ENCODE data around the gene HMGXB4.
A peak's percentile ranks its signal among the peaks of the same experiment; 100 is the strongest.

The HMGXB4 gene

GRCh38 chr22:35257321-35258190 lies at the start of gene HMGXB4:
Gene HMGXB4, plus strand, starts transcription at chr22:35257493. Its CDS starts 4,898 bp downstream, at chr22:35262391.
- H3K27ac Mint-ChIP-seq = peak within 1 kb of the TSS; percentile 99 to 100 (median 100)
- peak in 2 of 3 experiments; percentile 9 to 37 for TF ChIP-seq CTCF (IDR thresholded peaks at IDR 0.05; ENCODE audit: unreplicated experiment in 3 of 3)
- H3K4me1 Mint-ChIP-seq = peaks cover 25% of the 10 kb centered on the region
- peaks cover 3% of the 10 kb centered on the region for H3K27me3 Mint-ChIP-seq (ENCODE audit: low read depth)
- no peaks in the 10 kb centered on the region for H3K9me3 Mint-ChIP-seq
- peaks cover 13% of the 10 kb centered on the region for H3K36me3 Mint-ChIP-seq (ENCODE audit: low read depth)
- H3K4me3 Mint-ChIP-seq = peak within 1 kb of the TSS; percentile 95 to 99 (median 99)

- Mint-ChIP-seq H3K27ac (no peak overlapping the region), H3K9me3 (no peaks in the 10 kb centered on the region), H3K4me1 (peaks cover 18% of the 10 kb centered on the region), H3K36me3 (ENCODE audit: low read depth) (no peaks in the 10 kb centered on the region), H3K27me3 (ENCODE audit: low read depth) (peaks cover 14% of the 10 kb centered on the region), H3K4me3 (no peak overlapping the region)
- no peak for TF ChIP-seq CTCF (IDR thresholded peaks at IDR 0.05; ENCODE audit: unreplicated experiment in 3 of 3)
Observed at GRCh38 chr22:35208003-35208402, 49.3 kb upstream of the HMGXB4 start.

- TF ChIP-seq CTCF (IDR thresholded peaks at IDR 0.05; ENCODE audit: unreplicated experiment in 3 of 3) = no peak
- no peak overlapping the region for H3K27ac Mint-ChIP-seq
- no peaks in the 10 kb centered on the region for H3K9me3 Mint-ChIP-seq
- H3K4me1 Mint-ChIP-seq = peaks cover 18% of the 10 kb centered on the region
- no peaks in the 10 kb centered on the region for H3K36me3 Mint-ChIP-seq (ENCODE audit: low read depth)
- no peak overlapping the region for H3K4me3 Mint-ChIP-seq
- H3K27me3 Mint-ChIP-seq (ENCODE audit: low read depth) = peaks cover 14% of the 10 kb centered on the region
Observed at GRCh38 chr22:35209203-35209602, 48.1 kb upstream of the HMGXB4 start.

GRCh38 chr22:35212009-35212408 lies 45.3 kb upstream of the HMGXB4 start:
- Mint-ChIP-seq H3K9me3 (no peaks in the 10 kb centered on the region), H3K27ac (peak overlapping the region in 2 of 3 experiments; percentile 21 to 53), H3K4me1 (peaks cover 6% of the 10 kb centered on the region), H3K4me3 (no peak overlapping the region), H3K36me3 (ENCODE audit: low read depth) (no peaks in the 10 kb centered on the region), H3K27me3 (ENCODE audit: low read depth) (peaks cover 14% of the 10 kb centered on the region)
- no peak for TF ChIP-seq CTCF (IDR thresholded peaks at IDR 0.05; ENCODE audit: unreplicated experiment in 3 of 3)

- no peak for TF ChIP-seq CTCF (IDR thresholded peaks at IDR 0.05; ENCODE audit: unreplicated experiment in 3 of 3)
Observed at GRCh38 chr22:35212996-35213395, 44.3 kb upstream of the HMGXB4 start.

GRCh38 chr22:35214968-35215367 lies 42.3 kb upstream of the HMGXB4 start:
- Mint-ChIP-seq H3K9me3 (no peaks in the 10 kb centered on the region), H3K36me3 (ENCODE audit: low read depth) (no peaks in the 10 kb centered on the region), H3K27me3 (ENCODE audit: low read depth) (peaks cover 14% of the 10 kb centered on the region), H3K27ac (no peak overlapping the region), H3K4me3 (no peak overlapping the region), H3K4me1 (peaks cover 6% of the 10 kb centered on the region)
- TF ChIP-seq CTCF (IDR thresholded peaks at IDR 0.05; ENCODE audit: unreplicated experiment in 3 of 3) = no peak

More at GRCh38 chr22:35212996-35213395, 44.3 kb upstream of the HMGXB4 start:
- H3K27me3 Mint-ChIP-seq (ENCODE audit: low read depth) = peaks cover 14% of the 10 kb centered on the region
- no peak overlapping the region for H3K27ac Mint-ChIP-seq
- no peak overlapping the region for H3K4me3 Mint-ChIP-seq
- peaks cover 6% of the 10 kb centered on the region for H3K4me1 Mint-ChIP-seq
- H3K36me3 Mint-ChIP-seq (ENCODE audit: low read depth) = no peaks in the 10 kb centered on the region
- no peaks in the 10 kb centered on the region for H3K9me3 Mint-ChIP-seq

Data from nephron (organoid).